Measurements from ENCODE around the gene PAQR7.
A peak's percentile ranks its signal among the peaks of the same experiment; 100 is the strongest.
"Not testable (repeated sequence)": the region's sequence is repeated elsewhere in the genome, so short reads cannot be mapped to it uniquely, and the experiment has no call there.

The PAQR7 gene

DNA sequence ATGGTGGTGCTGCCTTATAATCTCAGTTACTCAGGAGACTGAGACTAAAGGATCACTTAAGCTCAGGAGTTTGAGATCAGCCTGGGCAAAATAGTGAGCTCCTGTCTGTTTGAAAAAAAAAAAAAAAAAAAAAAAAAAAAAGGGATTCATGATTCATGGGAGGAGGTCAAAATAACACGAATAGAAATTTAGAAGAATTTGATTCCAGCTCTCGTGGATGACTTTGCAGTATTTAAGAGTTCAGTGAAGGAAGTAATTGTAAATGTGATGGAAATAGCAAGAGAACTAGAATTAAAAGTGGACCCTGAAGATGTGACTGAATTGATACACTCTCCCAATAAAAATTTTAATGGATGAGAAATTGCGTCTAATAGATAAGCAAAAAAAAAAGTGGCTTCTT is 32.0 kb downstream of the PAQR7 start:
- DNase-seq = no peak

DNA sequence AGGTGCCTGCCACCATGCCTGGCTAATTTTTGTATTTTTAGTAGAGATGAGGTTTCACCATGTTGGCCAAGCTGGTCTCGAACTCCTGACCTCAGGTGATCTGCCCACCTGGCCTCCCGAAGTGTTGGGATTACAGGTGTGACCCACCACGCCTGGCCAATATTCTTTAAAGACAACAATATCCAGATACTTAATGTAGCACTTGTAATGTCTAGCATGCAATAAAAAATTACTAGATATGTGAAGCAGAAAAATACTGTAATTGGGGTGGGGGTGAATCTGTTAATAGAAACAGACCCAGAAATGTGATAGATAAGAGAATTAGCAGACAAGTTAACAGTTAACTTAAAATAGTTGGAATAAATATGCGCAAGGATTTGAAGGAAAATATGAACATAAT is 35.7 kb downstream of the PAQR7 start:
- not testable (repeated sequence) for DNase-seq

DNA sequence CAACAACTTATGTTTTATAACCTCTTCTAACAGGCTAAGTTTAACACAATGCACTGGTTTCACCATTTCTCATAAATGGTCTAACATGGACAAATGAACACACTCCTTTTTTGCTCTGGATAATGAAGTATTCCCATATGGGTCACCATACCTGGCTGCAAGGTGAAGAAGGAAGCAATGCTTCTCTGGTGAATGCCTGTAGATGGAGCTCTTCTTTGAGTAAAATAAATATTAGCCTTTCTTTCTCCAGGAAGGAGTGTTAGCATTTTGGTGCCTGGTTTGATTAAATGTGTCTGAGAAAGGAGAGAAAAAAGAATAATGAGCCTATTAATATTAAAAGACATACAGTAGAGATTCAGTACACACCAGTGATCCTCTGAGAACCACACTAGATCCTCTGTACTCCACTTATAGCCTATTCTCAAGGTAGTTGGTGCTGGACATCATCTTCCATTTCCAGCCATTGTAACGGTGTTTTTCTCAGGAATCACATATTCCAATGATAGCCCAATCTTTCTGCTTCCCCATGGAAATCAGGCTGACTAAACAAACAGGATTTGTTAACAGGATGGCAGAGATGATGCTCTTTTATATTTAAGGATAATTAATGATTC is 38.1 kb downstream of the PAQR7 start:
- no peak for DNase-seq

DNA sequence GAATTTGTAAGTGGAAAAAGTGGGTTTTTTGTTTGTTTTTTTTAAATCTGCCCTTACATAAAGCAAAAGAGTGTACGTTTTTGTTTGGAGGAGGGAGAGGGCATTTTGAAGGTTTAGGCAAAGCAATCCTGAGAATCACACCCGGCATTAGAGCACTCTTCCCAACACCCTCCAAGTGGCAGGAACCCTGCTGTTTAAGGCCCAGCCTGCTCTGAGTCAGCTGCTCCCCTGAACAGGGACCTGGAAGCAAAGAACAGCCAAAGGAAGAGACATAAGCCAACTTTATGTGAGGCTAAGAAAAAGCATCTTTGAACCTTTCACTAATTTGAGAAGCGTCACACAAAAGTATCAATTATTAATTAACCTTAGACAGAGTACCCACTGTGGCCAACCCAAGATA is 38.8 kb downstream of the PAQR7 start:
- DNase-seq = no peak

DNA sequence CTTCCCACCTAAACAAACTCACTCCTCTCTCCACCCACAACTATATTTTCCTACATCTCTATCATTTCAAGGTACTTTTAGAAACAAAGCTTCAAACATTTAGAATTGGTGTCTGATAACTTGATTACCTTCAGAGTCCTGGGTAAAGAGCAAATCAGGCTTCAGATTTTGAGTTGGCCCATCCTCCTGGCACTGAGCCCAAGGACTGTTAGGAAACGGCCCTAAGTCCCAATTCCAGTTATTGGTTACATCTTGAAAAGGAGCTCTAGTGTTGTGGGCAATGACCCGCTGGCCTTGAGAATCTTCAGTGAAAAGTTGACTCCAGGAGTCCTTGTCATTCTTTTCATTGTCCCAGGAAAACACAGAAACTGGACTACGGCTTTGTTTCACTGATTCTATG is 40.6 kb downstream of the PAQR7 start:
- no peak for DNase-seq

DNA sequence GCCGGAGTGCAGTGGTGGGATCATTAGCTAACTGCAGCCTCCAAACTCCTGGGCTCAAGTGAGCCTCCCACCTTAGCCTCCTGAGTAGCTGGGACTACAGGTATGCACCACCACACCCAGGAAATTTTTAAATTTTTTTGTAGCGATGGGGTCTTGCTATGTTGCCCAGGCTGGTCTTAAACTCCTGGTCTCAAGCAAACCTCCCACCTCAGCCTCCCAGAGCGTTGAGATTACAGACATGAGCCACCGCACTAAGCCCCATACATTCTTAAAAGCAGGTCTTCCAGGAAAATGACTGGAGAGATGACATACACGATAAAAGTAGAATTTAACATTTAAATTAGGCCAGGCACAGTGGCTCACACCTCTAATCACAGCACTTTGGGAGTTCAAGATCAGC is 42.4 kb downstream of the PAQR7 start:
- DNase-seq = no peak

DNA sequence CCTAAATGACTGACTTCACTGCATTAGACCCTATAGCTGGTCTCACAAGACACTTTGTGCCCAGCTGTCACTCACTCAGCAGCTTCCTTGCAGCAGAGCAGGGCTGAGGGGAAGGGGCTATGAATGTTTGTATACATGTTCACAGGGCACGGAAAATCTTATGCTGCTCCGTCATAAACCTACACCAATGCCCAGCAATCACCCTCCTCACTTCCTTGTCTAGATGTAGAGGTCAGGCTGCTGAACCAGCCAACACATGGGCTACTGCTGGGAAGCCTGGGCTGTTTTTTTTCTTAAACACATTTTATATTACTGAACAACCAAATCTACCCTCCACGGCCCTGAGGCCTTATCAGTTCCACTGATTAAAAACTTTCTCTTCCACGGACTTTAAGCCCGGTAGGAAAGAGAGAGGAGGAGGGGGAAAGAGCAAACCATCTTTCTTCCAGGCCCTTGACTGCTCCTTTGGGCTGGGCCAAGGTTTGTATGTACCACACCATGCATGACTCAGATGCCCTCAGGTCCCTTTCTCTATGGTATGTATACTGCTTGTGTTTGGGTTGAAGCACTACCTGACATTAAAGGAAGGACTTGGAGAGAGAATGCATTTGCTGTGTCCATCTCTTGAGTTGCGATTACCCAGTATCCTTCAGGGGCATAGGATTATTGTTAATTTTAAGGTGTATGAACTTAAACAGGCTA is 43.0 kb downstream of the PAQR7 start:
- no peak for DNase-seq

DNA sequence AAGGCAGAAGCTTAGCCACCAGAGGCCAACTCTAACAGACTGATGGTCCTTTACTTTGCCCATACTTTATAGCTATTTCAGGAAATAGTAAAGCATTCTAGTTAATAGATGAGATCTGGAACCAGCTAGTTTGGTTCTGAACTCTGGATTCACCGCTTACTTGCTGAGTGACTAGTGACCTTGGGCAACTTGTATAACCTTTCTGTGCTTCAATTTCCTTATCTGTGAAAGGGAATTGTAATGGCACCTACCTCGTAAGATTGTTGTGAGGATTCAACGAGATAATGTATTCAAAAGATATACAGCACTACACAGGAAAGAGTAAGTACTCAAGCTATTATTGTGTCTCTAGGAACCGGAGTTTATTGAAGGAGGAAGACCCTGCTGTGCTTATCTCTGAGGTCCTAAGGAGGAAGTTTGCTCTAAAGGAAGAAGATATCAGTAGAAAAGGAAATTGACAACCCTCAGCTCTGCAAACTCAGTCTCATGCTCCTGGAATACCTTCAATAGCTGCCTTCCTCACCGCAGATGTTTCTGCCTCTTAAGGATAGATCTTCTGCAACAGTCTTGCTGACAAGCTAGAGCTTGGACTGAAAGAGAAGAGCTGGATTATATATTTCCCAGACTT is 43.8 kb downstream of the PAQR7 start:
- DNase-seq = no peak

DNA sequence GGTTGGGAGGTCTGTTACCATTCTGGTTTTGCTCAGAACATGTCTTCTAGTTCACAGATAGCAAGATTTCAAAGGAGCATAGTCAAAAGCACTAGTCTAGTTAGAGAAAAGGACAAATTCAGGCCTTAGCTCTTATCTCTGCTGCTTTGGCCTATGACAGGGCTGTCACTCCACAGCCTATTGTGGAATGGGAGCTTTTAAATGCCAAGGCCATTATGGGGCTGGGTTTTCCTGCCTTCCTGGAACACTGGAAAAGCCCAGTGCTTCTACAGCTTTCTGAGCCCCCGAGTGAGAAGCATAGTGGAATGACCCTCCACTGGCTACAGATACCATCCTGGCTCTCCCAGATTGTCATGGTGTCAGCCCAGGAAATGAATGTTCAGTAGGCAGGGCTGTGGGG is 46.5 kb downstream of the PAQR7 start:
- no peak for DNase-seq

DNA sequence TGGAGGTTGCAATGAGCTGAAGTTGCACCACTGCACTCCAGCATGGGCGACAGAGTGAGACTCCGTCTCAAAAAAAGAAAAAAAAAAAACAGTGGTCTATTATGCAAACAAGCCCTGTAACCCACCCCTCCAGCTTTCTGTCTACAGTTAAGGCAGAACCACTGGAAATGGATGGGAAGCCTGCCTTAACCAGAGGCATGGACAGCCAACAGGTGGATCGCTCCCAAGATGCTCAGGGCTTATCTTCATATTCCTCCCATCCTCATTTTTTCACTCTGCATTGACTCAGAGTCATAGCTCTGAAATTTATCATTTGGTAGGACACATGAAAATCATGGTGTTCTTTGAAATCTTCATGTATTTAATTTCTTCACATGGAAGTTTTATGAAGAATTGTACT is 47.0 kb downstream of the PAQR7 start:
- no peak for DNase-seq

DNA sequence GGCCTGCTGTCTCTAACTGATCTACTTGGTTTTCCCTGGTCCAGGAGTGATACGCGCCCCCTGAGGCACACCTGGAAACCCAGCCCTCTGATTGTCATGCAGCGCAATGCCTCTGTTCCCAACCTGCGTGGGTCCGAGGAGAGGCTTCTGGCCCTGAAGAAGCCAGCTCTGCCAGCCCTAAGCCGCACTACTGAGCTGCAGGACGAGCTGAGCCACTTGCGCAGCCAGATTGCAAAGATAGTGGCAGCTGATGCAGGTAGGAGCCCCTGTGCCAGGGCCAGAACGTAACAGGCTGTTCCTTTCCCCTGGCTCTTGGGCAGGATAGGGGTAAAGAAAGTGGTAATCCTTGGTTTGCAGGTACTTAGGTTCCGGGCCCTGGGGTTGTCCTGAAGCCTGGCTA is 48.9 kb downstream of the PAQR7 start:
- no peak for DNase-seq

DNA sequence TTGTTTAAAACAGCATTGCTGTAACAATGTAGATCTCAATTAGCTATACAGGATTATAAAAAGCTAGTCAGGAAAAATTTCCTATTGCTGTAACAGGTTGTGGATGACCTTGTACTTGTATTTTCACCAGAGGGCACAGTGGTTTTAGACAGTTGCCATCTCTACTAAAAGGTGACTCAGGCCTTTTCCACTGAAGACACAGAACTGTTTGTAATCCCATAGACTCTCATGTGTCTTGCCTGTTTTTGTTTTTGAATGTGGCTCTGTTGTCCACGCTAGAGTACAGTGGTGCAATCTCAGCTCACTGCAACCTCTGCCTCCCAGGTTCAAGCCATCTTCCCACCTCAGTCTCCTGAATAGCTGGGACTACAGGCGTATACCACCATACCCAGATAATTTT is 49.9 kb downstream of the PAQR7 start:
- DNase-seq = no peak

DNA sequence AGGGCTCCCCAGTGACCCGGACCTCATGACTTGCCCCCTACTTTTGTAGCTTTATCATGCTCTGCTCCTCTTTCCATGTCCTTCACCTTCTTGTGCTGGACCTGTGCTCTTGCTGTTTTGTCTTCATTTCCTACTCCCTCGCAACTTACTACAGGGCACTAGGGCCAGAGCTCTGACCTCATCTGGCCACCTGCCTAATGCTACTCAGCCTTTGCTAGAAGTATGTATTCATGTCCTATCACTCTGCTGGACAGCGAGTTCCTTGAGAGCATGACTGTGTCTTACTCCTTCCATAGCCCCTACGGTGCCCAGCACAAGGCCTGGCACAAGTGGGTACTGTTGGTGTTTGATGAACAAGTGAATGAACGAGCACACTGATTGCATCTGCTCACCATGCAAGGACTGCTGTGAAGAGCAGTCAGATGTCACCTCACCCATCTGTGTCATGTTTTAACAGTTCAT is 53.8 kb downstream of the PAQR7 start:
- DNase-seq = no peak

DNA sequence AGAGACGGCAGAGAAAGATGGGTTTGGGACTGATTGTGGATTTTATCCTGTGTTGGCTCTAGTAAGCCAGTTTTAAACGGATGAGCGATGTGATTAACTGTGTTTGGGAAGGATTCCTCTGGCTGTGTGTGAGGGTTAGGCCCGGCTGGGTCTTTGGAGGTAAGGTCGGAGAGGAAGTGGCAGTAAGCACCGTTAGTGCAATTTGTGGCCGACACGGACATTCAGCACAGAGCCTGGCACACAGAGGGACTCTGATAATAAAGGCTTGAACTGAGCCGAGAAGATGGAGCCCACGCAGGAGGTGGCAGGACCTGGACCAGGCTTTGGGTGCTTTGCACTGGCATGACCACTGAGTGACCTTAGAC is 54.4 kb downstream of the PAQR7 start:
- DNase-seq = no peak

DNA sequence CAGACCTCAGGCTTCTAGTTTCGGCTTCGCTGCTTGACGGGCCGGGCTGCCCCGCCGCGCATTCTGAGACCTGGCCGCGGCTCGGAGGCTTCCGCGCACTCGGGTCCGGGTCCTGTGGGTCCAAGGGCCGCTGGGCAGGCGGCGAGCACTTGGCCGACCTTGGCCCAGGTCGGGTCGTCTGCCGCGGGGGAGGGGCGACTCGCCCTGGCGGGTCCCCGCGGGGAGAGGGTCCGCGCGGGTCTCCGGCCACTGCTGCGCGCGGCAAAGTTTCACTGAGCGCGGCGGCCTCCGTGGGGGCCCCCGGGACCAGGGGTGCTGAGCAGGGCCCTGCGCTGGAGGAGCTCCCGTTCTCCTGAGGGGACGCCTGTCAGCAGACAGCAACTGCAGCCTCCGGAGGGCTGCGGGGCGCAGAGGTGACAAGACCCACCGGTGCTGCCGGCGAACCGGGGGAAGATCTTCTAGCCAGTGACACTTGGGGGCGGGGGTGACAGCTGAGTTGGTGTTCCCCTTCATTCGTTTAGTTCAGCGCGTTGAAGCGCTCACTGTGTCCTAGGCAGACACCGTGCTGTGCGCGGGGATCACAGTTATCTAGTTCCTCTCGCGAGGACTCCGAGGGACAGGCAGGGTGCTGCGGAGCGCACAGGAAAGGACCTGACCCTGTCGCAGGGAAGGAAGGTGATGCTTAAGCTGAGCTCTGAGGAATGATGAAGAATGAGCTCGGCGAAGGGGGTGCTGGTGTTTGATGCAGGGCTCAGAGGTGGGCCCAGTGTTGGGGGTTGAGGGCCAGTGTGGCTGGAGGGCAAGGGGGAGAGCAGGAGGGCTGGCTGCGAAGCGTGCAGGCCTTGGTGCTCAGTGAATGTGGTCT is 55.0 kb downstream of the PAQR7 start:
- peak; percentile 46 for DNase-seq

DNA sequence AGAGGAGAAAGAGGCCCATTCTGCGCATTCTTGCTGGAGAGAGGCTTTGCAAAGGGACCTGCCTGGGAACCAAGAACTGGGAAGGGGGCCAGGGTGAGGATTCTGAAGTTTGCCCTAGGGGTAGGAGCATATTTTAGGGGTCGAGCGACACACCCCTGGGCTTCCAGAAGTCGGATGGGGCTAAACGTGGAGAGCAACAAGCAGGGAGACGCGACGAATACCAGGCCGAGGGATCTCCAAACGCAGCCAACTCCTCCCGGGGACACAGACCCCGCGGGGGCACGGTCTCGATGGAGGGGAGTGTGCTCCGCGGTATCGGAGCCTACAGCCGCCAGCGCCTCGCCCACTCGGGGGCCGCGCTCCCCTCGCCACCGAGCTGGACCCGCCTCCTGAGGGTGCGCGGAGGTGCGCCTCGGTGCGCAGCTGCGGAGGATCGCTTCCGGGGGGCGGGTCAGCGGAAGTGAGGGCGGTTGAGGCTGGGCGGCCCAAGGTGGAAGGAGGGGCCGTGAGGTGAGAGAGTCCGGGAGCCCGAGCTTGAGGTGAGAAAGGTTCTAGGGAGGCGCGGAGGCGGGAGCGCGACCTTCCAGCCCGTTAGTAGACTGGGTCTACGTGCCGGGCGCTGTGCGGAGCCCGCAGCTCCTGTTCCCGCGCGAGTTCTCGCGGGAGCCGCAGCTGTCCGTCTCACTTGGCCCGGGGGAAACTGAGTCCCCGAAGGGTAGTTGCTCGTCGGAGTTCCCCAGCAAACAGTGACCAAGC is 55.8 kb downstream of the PAQR7 start, which contains the start of gene MTFR1L:
Gene MTFR1L, plus strand, starts transcription at position 464 of the 756 bp plus-strand sequence. CDS start 3,151 bp downstream, outside the sequence.
- peak; percentile 68 for DNase-seq

DNA sequence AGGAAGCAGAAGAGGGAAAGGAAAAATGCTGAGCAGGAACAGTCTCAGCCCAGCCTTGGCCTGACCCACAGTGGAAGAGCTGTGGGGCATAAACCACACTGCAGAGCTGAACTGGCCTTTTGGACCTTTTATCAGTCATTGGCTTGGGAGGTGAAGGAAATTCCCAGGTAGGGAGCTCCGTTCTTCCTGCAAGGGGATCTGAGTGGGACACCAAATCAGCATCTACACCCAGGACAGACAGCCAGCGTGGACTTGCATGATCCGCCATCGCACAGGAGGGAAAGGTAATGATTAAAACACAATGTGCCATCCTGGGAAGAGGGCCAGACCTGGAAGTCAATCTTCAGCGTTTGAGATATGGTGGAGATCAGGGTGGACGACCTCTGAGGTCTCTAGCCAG is 56.9 kb downstream of the PAQR7 start:
- DNase-seq = no peak

DNA sequence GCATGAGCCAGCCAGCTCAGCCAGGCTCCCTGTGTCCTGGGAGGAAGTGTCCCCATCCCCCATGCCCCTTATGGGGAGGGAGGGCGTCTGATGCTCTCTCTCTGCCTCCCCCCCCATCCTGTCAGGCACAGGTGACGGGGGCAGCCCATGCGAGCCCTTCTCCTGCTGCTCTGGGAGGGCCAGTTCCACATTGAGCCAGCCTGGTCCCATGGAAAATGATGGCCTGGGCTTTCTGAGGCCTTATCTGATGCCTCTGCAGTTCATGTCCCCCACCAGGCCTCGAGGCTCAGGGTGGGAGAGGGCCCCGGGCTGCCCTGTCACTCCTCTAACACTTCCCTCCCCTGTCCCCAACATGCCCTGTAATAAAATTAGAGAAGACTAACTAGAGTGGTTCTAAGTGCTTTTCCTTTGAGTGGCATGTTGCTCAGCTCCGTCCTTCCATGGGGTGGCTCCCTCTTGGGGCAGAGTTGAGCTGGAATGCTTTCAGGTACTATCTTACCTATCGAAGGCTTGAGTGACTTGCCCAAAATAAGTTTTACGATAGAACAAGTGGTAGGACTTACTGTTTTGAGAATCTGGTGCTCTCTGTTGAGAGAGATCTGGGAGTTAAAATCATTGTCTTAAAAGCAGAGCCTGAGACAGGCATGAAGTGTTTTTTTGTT is 57.5 kb downstream of the PAQR7 start:
- DNase-seq = no peak

DNA sequence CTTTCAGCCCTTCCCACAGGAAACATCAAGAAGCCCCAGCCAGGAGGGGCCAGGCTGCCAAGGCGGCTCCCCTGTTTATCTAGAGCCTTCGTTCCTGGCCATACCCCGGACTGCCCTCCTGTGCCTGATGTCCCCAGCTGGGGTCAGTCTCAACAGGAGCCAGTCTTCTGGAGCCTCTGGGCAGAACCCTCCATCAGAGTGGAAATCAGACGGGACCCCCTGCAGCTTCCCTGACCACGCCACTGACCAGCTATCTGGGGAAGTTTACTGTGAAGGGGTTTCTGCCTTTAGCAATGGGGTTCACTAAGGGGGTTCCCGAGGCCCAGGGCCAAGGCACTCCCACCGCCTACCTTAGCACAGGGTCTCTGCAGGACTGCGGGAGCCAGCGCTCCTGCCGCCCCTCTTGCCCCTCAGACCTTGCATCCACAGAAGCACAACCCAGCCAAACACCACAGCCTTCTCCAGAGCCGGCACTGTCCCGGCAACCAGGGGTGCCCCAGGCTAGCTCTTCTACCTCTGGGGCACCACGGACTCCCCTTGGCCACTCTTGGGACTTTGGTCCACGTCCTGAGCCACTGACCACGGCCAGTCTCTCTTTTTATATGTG is 59.3 kb downstream of the PAQR7 start:
- no peak for DNase-seq

DNA sequence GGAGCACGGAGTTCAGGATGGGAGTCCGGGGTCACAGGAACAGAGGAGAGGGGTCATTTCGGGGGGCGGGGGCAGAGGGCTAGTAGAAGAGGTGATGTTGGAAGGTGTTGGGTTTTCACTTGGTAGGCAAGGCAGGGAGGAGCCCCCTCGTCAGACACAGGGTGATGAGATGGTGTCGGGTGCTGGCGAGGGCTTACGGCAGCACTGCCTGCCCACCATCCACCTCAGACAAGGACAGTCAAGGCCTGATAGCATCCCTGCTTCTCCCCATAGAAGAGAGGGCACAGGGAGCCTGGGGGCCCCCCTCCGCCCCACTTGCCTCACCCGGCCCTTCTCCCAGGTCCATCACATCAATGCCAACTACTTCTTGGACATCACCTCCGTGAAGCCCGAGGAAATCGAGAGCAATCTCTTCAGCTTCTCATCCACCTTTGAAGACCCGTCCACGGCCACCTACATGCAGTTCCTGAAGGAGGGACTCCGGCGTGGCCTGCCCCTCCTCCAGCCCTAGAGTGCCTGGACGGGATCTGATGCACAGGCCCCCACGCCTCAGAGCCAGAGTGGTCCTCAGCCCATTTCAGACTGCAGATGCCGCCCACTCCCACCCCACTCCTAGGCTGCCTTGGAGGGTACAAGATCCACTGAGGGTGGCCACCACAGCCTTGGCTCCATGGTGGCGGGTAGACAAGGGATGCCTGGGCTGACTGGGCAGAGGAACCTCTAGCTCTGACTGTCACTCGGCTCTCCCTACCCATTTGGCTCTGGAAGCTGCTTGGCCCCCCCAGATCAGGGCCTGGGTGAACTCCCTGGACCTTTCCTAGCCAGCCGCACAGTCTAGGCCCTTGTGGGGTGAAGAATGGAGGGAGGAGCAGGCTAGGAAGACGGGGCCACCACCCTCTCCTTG is 60.0 kb downstream of the PAQR7 start:
- DNase-seq = no peak

Measured in fibroblast of upper back skin (primary cell).